DOHH2 (cell line): Measurements from ENCODE around the gene SLC12A7.

Experiments
- H3F3A ChIP-seq: fragments of 200-600 bp; sonication (generic), shearing (Covaris generic); 2 replicates; pipeline ENCODE4 v1.6.0; 2016; ENCODE audit warnings: antibody characterized with exemption, mild to moderate bottlenecking; ENCODE audit not compliant: control insufficient read depth, insufficient read depth
- H3K27ac ChIP-seq: fragments of 200-600 bp; sonication (generic); 2 replicates; pipeline ENCODE4 v1.5.1; 2014; ENCODE audit warnings: low read depth, mild to moderate bottlenecking, low read length, moderate library complexity
- H3K27me3 ChIP-seq: fragments of 200-600 bp; sonication (generic); 2 replicates; pipeline ENCODE4 v1.6.1; 2014; ENCODE audit warnings: mild to moderate bottlenecking, low read length, mixed read lengths; ENCODE audit not compliant: control insufficient read depth
- H3K36me3 ChIP-seq: fragments of 200-600 bp; sonication (generic); 2 replicates; pipeline ENCODE4 v1.6.1; 2014; ENCODE audit warnings: mild to moderate bottlenecking, low read length, moderate library complexity, mixed read lengths; ENCODE audit not compliant: control insufficient read depth
- H3K4me1 ChIP-seq: fragments of 200-600 bp; sonication (generic); 2 replicates; pipeline ENCODE4 v1.6.1; 2014; ENCODE audit warnings: mild to moderate bottlenecking, low read length, mixed read lengths; ENCODE audit not compliant: control insufficient read depth
- H3K4me2 ChIP-seq: fragments of 200-600 bp; sonication (generic); 2 replicates; pipeline ENCODE4 v1.6.0; 2014; ENCODE audit warnings: mild to moderate bottlenecking, low read length, moderate library complexity
- H3K4me3 ChIP-seq: fragments of 200-600 bp; sonication (generic); 2 replicates; pipeline ENCODE4 v1.5.1; 2014; ENCODE audit warnings: mild to moderate bottlenecking, low read length, mixed read lengths
- H3K79me2 ChIP-seq: fragments of 200-600 bp; sonication (generic); 2 replicates; pipeline ENCODE4 v1.6.1; 2014; ENCODE audit warnings: mild to moderate bottlenecking, low read length, mixed read lengths; ENCODE audit not compliant: control insufficient read depth
- H3K9me2 ChIP-seq: fragments of 200-600 bp; sonication (generic); replicated peaks from 2 replicates; pipeline ENCODE4 v1.6.1; 2014; ENCODE audit warnings: mild to moderate bottlenecking, low read length, mixed read lengths; ENCODE audit not compliant: control insufficient read depth
- H3K9me3 ChIP-seq: fragments of 200-600 bp; sonication (generic); 2 replicates; pipeline ENCODE4 v1.6.1; 2014; ENCODE audit warnings: antibody characterized with exemption, low read length, mixed read lengths; ENCODE audit not compliant: control insufficient read depth, insufficient read depth
- H4K20me1 ChIP-seq: fragments of 200-600 bp; sonication (generic); 2 replicates; pipeline ENCODE4 v1.6.0; 2014; ENCODE audit warnings: low read depth, mild to moderate bottlenecking, antibody characterized with exemption, low read length, moderate library complexity; ENCODE audit not compliant: control insufficient read depth, insufficient read depth
- EZH2phosphoT487 ChIP-seq: fragments of 200-600 bp; sonication (generic); IDR thresholded peaks from 2 replicates; pipeline ENCODE4 v1.6.1; 2017; ENCODE audit warnings: borderline replicate concordance, mild to moderate bottlenecking, antibody characterized with exemption, low read length, moderate library complexity, mixed read lengths
- TF ChIP-seq, protein P1 (sequence below): fragments of 200-600 bp; sonication (generic); IDR thresholded peaks from one replicate; pipeline ENCODE4 v1.5.1; 2014; ENCODE audit warnings: antibody characterized with exemption, mild to moderate bottlenecking, low read depth, low read length; ENCODE audit not compliant: poor library complexity, severe bottlenecking

SLC12A7 gene

DNA sequence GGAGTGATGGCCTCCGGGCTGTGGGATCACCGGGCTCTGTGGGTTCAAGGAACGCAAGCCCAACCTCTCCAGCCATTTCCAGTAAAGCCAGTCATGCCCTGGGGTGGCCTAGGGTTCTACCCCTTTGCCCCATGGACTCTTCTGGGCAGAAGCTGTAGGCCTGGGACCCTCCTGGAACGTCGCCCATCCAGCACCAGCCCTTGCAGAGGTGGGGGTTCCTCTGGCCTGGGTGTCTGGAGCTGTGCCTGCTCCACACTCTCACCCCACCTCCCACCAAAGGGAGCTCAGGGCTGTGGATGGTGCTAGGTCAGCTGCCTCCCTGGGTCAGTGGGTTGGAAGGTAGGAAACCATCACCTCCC is 1.4 kb upstream of the SLC12A7 start:
- no peak overlapping the region for H3K27ac ChIP-seq
- no peak for TF ChIP-seq EZH2phosphoT487
- TF ChIP-seq, protein P1, sequence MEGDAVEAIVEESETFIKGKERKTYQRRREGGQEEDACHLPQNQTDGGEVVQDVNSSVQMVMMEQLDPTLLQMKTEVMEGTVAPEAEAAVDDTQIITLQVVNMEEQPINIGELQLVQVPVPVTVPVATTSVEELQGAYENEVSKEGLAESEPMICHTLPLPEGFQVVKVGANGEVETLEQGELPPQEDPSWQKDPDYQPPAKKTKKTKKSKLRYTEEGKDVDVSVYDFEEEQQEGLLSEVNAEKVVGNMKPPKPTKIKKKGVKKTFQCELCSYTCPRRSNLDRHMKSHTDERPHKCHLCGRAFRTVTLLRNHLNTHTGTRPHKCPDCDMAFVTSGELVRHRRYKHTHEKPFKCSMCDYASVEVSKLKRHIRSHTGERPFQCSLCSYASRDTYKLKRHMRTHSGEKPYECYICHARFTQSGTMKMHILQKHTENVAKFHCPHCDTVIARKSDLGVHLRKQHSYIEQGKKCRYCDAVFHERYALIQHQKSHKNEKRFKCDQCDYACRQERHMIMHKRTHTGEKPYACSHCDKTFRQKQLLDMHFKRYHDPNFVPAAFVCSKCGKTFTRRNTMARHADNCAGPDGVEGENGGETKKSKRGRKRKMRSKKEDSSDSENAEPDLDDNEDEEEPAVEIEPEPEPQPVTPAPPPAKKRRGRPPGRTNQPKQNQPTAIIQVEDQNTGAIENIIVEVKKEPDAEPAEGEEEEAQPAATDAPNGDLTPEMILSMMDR: no peak
- H3F3A ChIP-seq: no peaks in the 10 kb centered on the region
- H3K27me3 ChIP-seq: peaks cover 12% of the 10 kb centered on the region
- H3K36me3 ChIP-seq: no peaks in the 10 kb centered on the region
- H3K4me1 ChIP-seq: no peaks in the 10 kb centered on the region
- no peak overlapping the region for H3K4me3 ChIP-seq
- no peak overlapping the region for H3K4me2 ChIP-seq
- no peaks in the 10 kb centered on the region for H3K79me2 ChIP-seq
- 0 out of 2 replicates have a peak, but pooled peaks cover 3% of the 10 kb centered on the region for H4K20me1 ChIP-seq
- H3K9me3 ChIP-seq: no peaks in the 10 kb centered on the region
- no peaks in the 10 kb centered on the region for H3K9me2 ChIP-seq

DNA sequence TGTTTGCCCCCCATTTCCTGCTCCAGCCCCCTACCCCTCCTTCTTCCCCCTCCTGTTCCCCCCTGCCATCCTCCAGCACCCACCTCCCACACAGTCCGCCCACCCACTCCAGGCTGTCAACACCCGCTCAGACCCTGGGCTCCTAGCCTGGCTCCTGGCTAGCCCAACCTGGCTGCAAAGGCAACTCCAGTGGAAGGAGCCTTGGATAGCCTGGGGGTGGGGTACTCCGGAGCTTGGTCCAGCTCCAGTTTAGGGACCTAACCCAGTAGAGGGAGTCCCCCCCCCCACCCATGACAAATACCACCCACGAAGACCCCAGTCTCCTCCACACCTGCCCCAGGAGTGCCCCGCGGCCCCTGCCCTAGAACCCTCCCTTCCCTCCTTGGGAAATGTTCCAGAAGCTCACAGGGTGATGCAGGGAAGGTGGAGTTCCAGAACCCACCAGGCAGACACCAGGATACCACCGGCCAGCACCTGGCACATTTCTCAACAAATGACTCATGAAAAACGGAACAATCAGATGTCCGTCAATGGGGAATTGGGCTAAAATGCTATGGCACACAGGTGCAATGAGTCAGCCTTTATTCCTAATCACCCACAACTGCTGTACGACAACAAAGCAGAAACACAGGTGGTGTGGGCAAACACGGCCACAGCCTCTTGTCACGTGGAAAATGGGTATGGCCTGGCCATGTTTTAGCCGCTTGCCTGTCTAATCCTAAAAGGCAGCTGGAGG is 901 bp upstream of the SLC12A7 start:
- Histone ChIP-seq H3K4me1 (no peaks in the 10 kb centered on the region), H3K4me2 (no peak overlapping the region), H3K27ac (no peak overlapping the region), H3K27me3 (peaks cover 12% of the 10 kb centered on the region), H3K9me2 (no peaks in the 10 kb centered on the region), H4K20me1 (0 out of 2 replicates have a peak, but pooled peaks cover 3% of the 10 kb centered on the region), H3K4me3 (no peak overlapping the region), H3K79me2 (no peaks in the 10 kb centered on the region), H3K36me3 (no peaks in the 10 kb centered on the region), H3F3A (no peaks in the 10 kb centered on the region), H3K9me3 (no peaks in the 10 kb centered on the region)
- TF ChIP-seq, protein P1: no peak
- TF ChIP-seq EZH2phosphoT487: no peak

DNA sequence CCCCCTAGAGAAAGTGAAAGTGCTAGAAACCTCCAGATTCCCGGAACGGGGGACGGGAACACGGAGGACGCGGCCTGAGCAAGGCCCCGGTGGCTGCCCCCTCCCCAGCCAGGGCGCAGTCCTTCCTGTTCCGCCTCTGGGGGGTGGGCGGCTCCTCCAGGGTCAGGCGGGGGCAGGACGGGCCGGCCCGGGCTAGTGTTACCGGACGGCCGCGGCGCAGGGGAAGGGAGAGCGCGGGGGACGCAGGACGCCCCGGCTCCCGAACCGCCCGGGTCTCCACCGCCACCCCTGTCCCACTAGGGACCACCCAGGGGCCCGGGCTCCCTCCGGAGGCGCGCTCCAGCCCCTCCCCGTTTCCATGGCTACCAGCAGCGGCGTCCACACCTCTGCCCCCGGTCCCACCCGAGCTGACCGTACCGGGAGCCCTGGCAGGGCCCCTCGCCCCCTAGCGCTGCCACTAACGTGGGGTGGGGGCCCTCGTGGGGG is 579 bp downstream of the SLC12A7 start:
- TF ChIP-seq EZH2phosphoT487: no peak
- TF ChIP-seq, protein P1: no peak
- Histone ChIP-seq H3K4me2 (no peak overlapping the region), H3K9me3 (no peaks in the 10 kb centered on the region), H3K27me3 (peaks cover 12% of the 10 kb centered on the region), H3K36me3 (no peaks in the 10 kb centered on the region), H3K27ac (no peak overlapping the region), H3K9me2 (no peaks in the 10 kb centered on the region), H3F3A (no peaks in the 10 kb centered on the region), H3K4me1 (no peaks in the 10 kb centered on the region), H4K20me1 (0 out of 2 replicates have a peak, but pooled peaks cover 3% of the 10 kb centered on the region), H3K4me3 (no peak overlapping the region), H3K79me2 (no peaks in the 10 kb centered on the region)
